Suppressor macrophage treated with lipopolysaccharide for 4 hours (primary cell): Measurements from ENCODE around the gene OR2D3.
"Not testable (repeated sequence)": the region's sequence is repeated elsewhere in the genome, so short reads cannot be mapped to it uniquely, and the experiment has no call there.

Source experiments
- DNase-seq: peaks from one replicate; pipeline ENCODE4 v3.0.0-alpha.2; 2020

Gene OR2D3

GRCh38 chr11:6931146-6931713, 10.4 kb downstream of the OR2D3 start:
- DNase-seq = no peak

GRCh38 chr11:6932145-6932544, 11.3 kb downstream of the OR2D3 start:
- DNase-seq = no peak

- no peak for DNase-seq
These were observed 21.2 kb downstream of the OR2D3 start for GRCh38 chr11:6941970-6942369.

GRCh38 chr11:6943131-6943530, 22.3 kb downstream of the OR2D3 start:
- DNase-seq = no peak

GRCh38 chr11:6954248-6954647, 33.4 kb downstream of the OR2D3 start:
- DNase-seq = not testable (repeated sequence)

GRCh38 chr11:6962141-6962540, 41.3 kb downstream of the OR2D3 start:
- no peak for DNase-seq

GRCh38 chr11:6962673-6963072, 41.9 kb downstream of the OR2D3 start:
- no peak for DNase-seq

- DNase-seq = no peak
These were observed 48.0 kb downstream of the OR2D3 start for GRCh38 chr11:6968816-6969215.

GRCh38 chr11:6969854-6970253, 49.1 kb downstream of the OR2D3 start:
- DNase-seq = not testable (repeated sequence)
